Measurements from ENCODE around the gene CDC123. TPM values are rescaled to one million over a fixed set of nuclear protein-coding genes. Genes with fewer than 3 reads are reported as not detected.
"Not testable (repeated sequence)": the region's sequence is repeated elsewhere in the genome, so short reads cannot be mapped to it uniquely, and the experiment has no call there.

Gene CDC123
- total and polyA plus RNA-seq, 4 donors, result 32.7 to 58.5 (median 40.7) TPM

DNA sequence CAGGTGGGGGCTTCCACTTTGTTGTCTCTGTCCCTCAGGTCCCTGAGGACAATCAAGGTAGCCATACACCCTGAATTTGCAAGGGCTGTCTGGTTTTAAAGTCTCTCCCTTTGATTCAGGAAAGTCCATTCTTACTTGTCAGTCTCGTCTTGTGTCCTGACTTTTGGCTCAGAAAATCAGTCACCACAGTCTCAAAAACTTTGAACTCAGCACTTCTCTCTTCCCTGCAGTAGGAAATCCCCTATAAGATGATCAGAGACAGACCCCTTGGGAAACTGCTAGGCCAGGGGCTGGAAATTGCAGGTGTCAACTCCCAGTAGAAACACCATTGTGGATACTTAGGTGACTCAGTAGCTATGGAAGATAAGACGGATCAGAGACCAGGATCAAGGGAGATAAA lies 73.1 kb downstream of the CDC123 start:
- H3K27me3 ChIP-seq (ENCODE audit: control insufficient read depth in 4 of 4, insufficient read depth in 4 of 4, low read length in 3 of 4), result no peaks in the 10 kb centered on the region
- no peak overlapping the region for H3K4me3 ChIP-seq (ENCODE audit: low read depth in 1 of 3, low read length in 3 of 3)
- no peak overlapping the region for H3K9ac ChIP-seq (ENCODE audit: low read depth in 1 of 2, low read length in 2 of 2)
- H3K27ac ChIP-seq (ENCODE audit: low read depth in 1 of 2, low read length in 2 of 2), result no peak overlapping the region
- H3K36me3 ChIP-seq (ENCODE audit: control insufficient read depth in 4 of 4, insufficient read depth in 3 of 4, low read depth in 1 of 4, low read length in 3 of 4), result no peaks in the 10 kb centered on the region
- 91% methylated on average over 2 of the region's 2 CpGs for WGBS
- no peak for DNase-seq (ENCODE audit: low spot score)
- no peaks in the 10 kb centered on the region for H3K9me3 ChIP-seq (ENCODE audit: control insufficient read depth in 4 of 4, low read length in 3 of 4)
- H3K4me1 ChIP-seq (ENCODE audit: control insufficient read depth in 4 of 4, insufficient read depth in 4 of 4, low read length in 3 of 4), result peaks cover 2 to 18% (median 7%) of the 10 kb centered on the region in 4 donors
- TF ChIP-seq RAD21 (IDR thresholded peaks at IDR 0.05) (no peak), SP1 (IDR thresholded peaks at IDR 0.05) (no peak), NR2F2 (IDR thresholded peaks at IDR 0.05) (no peak), FOXA2 (IDR thresholded peaks at IDR 0.05) (no peak), TAF1 (conservative IDR thresholded peaks at IDR 0.05) (no peak), YY1 (IDR thresholded peaks at IDR 0.05) (no peak), JUND (IDR thresholded peaks at IDR 0.05) (no peak)
- TF ChIP-seq, protein P1, sequence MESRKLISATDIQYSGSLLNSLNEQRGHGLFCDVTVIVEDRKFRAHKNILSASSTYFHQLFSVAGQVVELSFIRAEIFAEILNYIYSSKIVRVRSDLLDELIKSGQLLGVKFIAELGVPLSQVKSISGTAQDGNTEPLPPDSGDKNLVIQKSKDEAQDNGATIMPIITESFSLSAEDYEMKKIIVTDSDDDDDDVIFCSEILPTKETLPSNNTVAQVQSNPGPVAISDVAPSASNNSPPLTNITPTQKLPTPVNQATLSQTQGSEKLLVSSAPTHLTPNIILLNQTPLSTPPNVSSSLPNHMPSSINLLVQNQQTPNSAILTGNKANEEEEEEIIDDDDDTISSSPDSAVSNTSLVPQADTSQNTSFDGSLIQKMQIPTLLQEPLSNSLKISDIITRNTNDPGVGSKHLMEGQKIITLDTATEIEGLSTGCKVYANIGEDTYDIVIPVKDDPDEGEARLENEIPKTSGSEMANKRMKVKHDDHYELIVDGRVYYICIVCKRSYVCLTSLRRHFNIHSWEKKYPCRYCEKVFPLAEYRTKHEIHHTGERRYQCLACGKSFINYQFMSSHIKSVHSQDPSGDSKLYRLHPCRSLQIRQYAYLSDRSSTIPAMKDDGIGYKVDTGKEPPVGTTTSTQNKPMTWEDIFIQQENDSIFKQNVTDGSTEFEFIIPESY (IDR thresholded peaks at IDR 0.05), result no peak
- TF ChIP-seq, protein P2, sequence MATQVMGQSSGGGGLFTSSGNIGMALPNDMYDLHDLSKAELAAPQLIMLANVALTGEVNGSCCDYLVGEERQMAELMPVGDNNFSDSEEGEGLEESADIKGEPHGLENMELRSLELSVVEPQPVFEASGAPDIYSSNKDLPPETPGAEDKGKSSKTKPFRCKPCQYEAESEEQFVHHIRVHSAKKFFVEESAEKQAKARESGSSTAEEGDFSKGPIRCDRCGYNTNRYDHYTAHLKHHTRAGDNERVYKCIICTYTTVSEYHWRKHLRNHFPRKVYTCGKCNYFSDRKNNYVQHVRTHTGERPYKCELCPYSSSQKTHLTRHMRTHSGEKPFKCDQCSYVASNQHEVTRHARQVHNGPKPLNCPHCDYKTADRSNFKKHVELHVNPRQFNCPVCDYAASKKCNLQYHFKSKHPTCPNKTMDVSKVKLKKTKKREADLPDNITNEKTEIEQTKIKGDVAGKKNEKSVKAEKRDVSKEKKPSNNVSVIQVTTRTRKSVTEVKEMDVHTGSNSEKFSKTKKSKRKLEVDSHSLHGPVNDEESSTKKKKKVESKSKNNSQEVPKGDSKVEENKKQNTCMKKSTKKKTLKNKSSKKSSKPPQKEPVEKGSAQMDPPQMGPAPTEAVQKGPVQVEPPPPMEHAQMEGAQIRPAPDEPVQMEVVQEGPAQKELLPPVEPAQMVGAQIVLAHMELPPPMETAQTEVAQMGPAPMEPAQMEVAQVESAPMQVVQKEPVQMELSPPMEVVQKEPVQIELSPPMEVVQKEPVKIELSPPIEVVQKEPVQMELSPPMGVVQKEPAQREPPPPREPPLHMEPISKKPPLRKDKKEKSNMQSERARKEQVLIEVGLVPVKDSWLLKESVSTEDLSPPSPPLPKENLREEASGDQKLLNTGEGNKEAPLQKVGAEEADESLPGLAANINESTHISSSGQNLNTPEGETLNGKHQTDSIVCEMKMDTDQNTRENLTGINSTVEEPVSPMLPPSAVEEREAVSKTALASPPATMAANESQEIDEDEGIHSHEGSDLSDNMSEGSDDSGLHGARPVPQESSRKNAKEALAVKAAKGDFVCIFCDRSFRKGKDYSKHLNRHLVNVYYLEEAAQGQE (IDR thresholded peaks at IDR 0.05), result no peak
- TF ChIP-seq, protein P3, sequence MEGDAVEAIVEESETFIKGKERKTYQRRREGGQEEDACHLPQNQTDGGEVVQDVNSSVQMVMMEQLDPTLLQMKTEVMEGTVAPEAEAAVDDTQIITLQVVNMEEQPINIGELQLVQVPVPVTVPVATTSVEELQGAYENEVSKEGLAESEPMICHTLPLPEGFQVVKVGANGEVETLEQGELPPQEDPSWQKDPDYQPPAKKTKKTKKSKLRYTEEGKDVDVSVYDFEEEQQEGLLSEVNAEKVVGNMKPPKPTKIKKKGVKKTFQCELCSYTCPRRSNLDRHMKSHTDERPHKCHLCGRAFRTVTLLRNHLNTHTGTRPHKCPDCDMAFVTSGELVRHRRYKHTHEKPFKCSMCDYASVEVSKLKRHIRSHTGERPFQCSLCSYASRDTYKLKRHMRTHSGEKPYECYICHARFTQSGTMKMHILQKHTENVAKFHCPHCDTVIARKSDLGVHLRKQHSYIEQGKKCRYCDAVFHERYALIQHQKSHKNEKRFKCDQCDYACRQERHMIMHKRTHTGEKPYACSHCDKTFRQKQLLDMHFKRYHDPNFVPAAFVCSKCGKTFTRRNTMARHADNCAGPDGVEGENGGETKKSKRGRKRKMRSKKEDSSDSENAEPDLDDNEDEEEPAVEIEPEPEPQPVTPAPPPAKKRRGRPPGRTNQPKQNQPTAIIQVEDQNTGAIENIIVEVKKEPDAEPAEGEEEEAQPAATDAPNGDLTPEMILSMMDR (IDR thresholded peaks at IDR 0.05; ENCODE audit: low read depth, low read length, missing input control), result no peak

DNA sequence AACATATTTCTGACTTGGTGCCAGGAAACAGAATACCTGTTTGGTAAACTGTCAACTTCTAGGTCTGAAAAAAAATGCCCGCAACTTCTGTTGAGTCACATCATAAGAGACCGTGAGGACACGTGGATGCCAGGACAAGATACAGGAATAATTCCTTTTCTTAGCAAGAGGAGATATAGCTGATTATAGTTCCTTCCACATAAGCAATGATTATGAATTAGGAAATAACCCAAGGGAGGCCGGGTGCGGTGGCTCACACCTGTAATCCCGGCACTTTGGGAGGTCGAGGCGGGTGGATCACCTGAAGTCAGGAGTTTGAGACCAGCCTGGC lies 75.2 kb downstream of the CDC123 start:
- H3K27me3 ChIP-seq (ENCODE audit: control insufficient read depth in 4 of 4, insufficient read depth in 4 of 4, low read length in 3 of 4), result no peaks in the 10 kb centered on the region
- H3K4me3 ChIP-seq (ENCODE audit: low read depth in 1 of 3, low read length in 3 of 3), result no peak overlapping the region
- no peaks in the 10 kb centered on the region for H3K36me3 ChIP-seq (ENCODE audit: control insufficient read depth in 4 of 4, insufficient read depth in 3 of 4, low read depth in 1 of 4, low read length in 3 of 4)
- H3K9me3 ChIP-seq (ENCODE audit: control insufficient read depth in 4 of 4, low read length in 3 of 4), result no peaks in the 10 kb centered on the region
- H3K9ac ChIP-seq (ENCODE audit: low read depth in 1 of 2, low read length in 2 of 2), result no peak overlapping the region
- peaks cover 0 to 2% (median under 1%) of the 10 kb centered on the region in 4 donors for H3K4me1 ChIP-seq (ENCODE audit: control insufficient read depth in 4 of 4, insufficient read depth in 4 of 4, low read length in 3 of 4)
- 87% methylated on average over 8 of the region's 8 CpGs for WGBS
- DNase-seq (ENCODE audit: low spot score), result no peak
- H3K27ac ChIP-seq (ENCODE audit: low read depth in 1 of 2, low read length in 2 of 2), result no peak overlapping the region
- TF ChIP-seq RAD21 (IDR thresholded peaks at IDR 0.05) (no peak), FOXA1 (IDR thresholded peaks at IDR 0.05) (no peak), FOXA2 (IDR thresholded peaks at IDR 0.05) (no peak), TAF1 (conservative IDR thresholded peaks at IDR 0.05) (no peak), EGR1 (IDR thresholded peaks at IDR 0.05; ENCODE audit: low read depth in 2 of 2) (no peak), GABPA (IDR thresholded peaks at IDR 0.05 in 1 of 2, conservative IDR thresholded peaks at IDR 0.05 in 1 of 2) (no peak), HNF4G (IDR thresholded peaks at IDR 0.05) (no peak), SP1 (IDR thresholded peaks at IDR 0.05) (no peak), YY1 (IDR thresholded peaks at IDR 0.05) (no peak), RXRA (IDR thresholded peaks at IDR 0.05) (no peak)
- TF ChIP-seq, protein P1 (IDR thresholded peaks at IDR 0.05), result no peak
- TF ChIP-seq, protein P2 (IDR thresholded peaks at IDR 0.05), result no peak

DNA sequence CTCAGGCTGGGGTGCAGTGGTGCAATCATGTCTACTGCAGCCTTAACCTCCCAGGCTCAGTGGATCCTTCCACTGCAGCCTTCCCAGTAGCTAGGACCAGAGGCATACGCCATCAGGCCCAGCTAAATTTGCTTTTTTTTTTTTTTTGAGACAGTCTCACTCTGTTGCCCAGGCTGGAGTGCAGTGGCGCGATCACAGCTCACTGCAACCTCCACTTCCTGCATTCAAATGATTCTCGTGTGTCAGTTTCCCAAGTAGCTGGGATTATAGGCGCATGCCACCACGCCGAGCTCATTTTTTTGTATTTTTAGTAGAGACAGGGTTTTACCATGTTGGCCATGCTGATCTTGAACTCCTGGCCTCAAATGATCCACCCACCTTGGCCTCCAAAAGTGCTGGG lies 81.9 kb downstream of the CDC123 start:
- DNase-seq (ENCODE audit: low spot score); H3K27ac ChIP-seq (ENCODE audit: low read depth in 1 of 2, low read length in 2 of 2): not testable (repeated sequence)
- WGBS, result 91% methylated on average over 7 of the region's 7 CpGs

More for the DNA sequence above, 81.9 kb downstream of the CDC123 start:
- not testable (repeated sequence) for H3K36me3 ChIP-seq (ENCODE audit: control insufficient read depth in 4 of 4, insufficient read depth in 3 of 4, low read depth in 1 of 4, low read length in 3 of 4); H3K9me3 ChIP-seq (ENCODE audit: control insufficient read depth in 4 of 4, low read length in 3 of 4); H3K4me1 ChIP-seq (ENCODE audit: control insufficient read depth in 4 of 4, insufficient read depth in 4 of 4, low read length in 3 of 4); H3K27me3 ChIP-seq (ENCODE audit: control insufficient read depth in 4 of 4, insufficient read depth in 4 of 4, low read length in 3 of 4); H3K9ac ChIP-seq (ENCODE audit: low read depth in 1 of 2, low read length in 2 of 2); H3K4me3 ChIP-seq (ENCODE audit: low read depth in 1 of 3, low read length in 3 of 3)
